HepG2 (cell line): ENCODE results near the gene PARS2. TPM values are rescaled to one million over a fixed set of nuclear protein-coding genes. Genes with fewer than 3 reads are reported as not detected.

ENCODE experiments used
- CBX1 ChIP-seq: IDR thresholded peaks from one replicate; pipeline ENCODE4 v1.6.1; 2016; ENCODE audit warnings: antibody characterized with exemption, low read depth
- CBX2 ChIP-seq, 2 experiments: fragments of 200-600 bp in 1 of 2; sonication (generic); formaldehyde crosslinking in 1 of 2; IDR thresholded peaks; 2 replicates each; pipeline versions ENCODE4 v1.7.0 to v1.8.1; 2018 to 2022; ENCODE audit warnings: low read depth in 2 of 2, low read length in 1 of 2, mild to moderate bottlenecking in 1 of 2, missing genetic modification reagents in 1 of 2
- CC2D1A ChIP-seq: sonication (generic); formaldehyde crosslinking; IDR thresholded peaks from 2 replicates; pipeline ENCODE4 v1.8.1; 2023; ENCODE audit warnings: mild to moderate bottlenecking, missing genetic modification reagents
- EEA1 ChIP-seq: sonication (generic); formaldehyde crosslinking; IDR thresholded peaks from 2 replicates; pipeline ENCODE4 v1.5.1; 2020; ENCODE audit warnings: mild to moderate bottlenecking, missing genetic modification reagents, borderline replicate concordance
- ERF ChIP-seq: IDR thresholded peaks from 2 replicates; pipeline ENCODE4 v1.6.1; 2018; ENCODE audit warnings: missing biosample characterization, missing genetic modification reagents
- FOXK1 ChIP-seq: sonication (generic); formaldehyde crosslinking; IDR thresholded peaks from 2 replicates; pipeline ENCODE4 v1.4.0; 2020; ENCODE audit warnings: low read depth, missing genetic modification reagents, borderline replicate concordance
- FOXK2 ChIP-seq: fragments of 450-650 bp; IDR thresholded peaks from 2 replicates; pipeline ENCODE4 v1.6.1; 2016
- MAZ ChIP-seq, 2 experiments: sonication (generic) in 1 of 2; formaldehyde crosslinking in 1 of 2; IDR thresholded peaks; 2 replicates each; pipeline versions ENCODE4 v1.5.0 to v1.6.1; 2012 to 2020; ENCODE audit warnings: low read depth in 2 of 2, mild to moderate bottlenecking in 2 of 2, borderline replicate concordance in 1 of 2, improper control_type of control experiment in 1 of 2, low read length in 1 of 2, missing genetic modification reagents in 1 of 2, moderate library complexity in 1 of 2
- MBD4 ChIP-seq: IDR thresholded peaks from 2 replicates; pipeline ENCODE4 v1.6.1; 2012; ENCODE audit warnings: low read length, inconsistent platforms, borderline replicate concordance
- MIXL1 ChIP-seq: IDR thresholded peaks from 2 replicates; pipeline ENCODE4 v1.6.1; 2016
- NR2F1 ChIP-seq, 2 experiments: fragments of 450-650 bp in 1 of 2; formaldehyde crosslinking in 1 of 2; IDR thresholded peaks; 2 replicates each; pipeline versions ENCODE4 v1.5.0 to v1.6.1; 2016 to 2020; ENCODE audit warnings: mild to moderate bottlenecking in 1 of 2, missing compliant biosample characterization in 1 of 2, missing genetic modification reagents in 1 of 2, moderate library complexity in 1 of 2
- PREB ChIP-seq: sonication (generic); formaldehyde crosslinking; IDR thresholded peaks from 2 replicates; pipeline ENCODE4 v1.4.0; 2020; ENCODE audit warnings: missing genetic modification reagents
- RBM39 ChIP-seq: fragments of 200-400 bp; formaldehyde crosslinking; IDR thresholded peaks from one replicate; pipeline ENCODE4 v1.6.1; 2018; ENCODE audit warnings: antibody characterized with exemption, mild to moderate bottlenecking, low read depth, low read length; ENCODE audit not compliant: poor library complexity, severe bottlenecking
- REXO4 ChIP-seq: sonication (generic); formaldehyde crosslinking; IDR thresholded peaks from 2 replicates; pipeline ENCODE4 v1.8.0; 2022; ENCODE audit warnings: missing genetic modification reagents, mild to moderate bottlenecking, borderline replicate concordance
- SIN3B ChIP-seq: fragments of 150-350 bp; IDR thresholded peaks from 2 replicates; pipeline ENCODE4 v1.6.1; 2014; ENCODE audit warnings: low read length
- STAG1 ChIP-seq: sonication (generic); formaldehyde crosslinking; IDR thresholded peaks from 2 replicates; pipeline ENCODE4 v1.4.0; 2020; ENCODE audit warnings: missing genetic modification reagents
- ZBTB42 ChIP-seq: sonication (generic); formaldehyde crosslinking; IDR thresholded peaks from 2 replicates; pipeline ENCODE4 v1.5.0; 2020; ENCODE audit warnings: mild to moderate bottlenecking, missing genetic modification reagents
- ZFP91 ChIP-seq: sonication (generic); formaldehyde crosslinking; IDR thresholded peaks from 2 replicates; pipeline ENCODE4 v1.9.0; 2022; ENCODE audit warnings: missing genetic modification reagents, mild to moderate bottlenecking, borderline replicate concordance
- ZKSCAN1 ChIP-seq: fragments of 150-350 bp; IDR thresholded peaks from 2 replicates; pipeline ENCODE4 v1.6.1; 2014; ENCODE audit warnings: low read length
- ZNF331 ChIP-seq: sonication (generic); formaldehyde crosslinking; IDR thresholded peaks from 2 replicates; pipeline ENCODE4 v1.4.0; 2020; ENCODE audit warnings: missing genetic modification reagents
- ZNF574 ChIP-seq: sonication (generic); formaldehyde crosslinking; IDR thresholded peaks from 2 replicates; pipeline ENCODE4 v1.4.0; 2020; ENCODE audit warnings: missing genetic modification reagents
- ZNF839 ChIP-seq: sonication (generic); formaldehyde crosslinking; IDR thresholded peaks from 2 replicates; pipeline ENCODE4 v1.4.0; 2020; ENCODE audit warnings: missing genetic modification reagents, mild to moderate bottlenecking, borderline replicate concordance
- ZSCAN12 ChIP-seq: sonication (generic); formaldehyde crosslinking; IDR thresholded peaks from 2 replicates; pipeline ENCODE4 v1.9.0; 2021; ENCODE audit warnings: mild to moderate bottlenecking, missing genetic modification reagents
- polyA plus RNA-seq, 8 experiments: library from polyadenylated mRNA; depleted of rRNA in 3 of 8; stranded (reverse) in 7 of 8; unstranded in 1 of 8; fragments of >200 nt; fragmentation: Illumina TruSeq in 4 of 8; extraction: Trizol in 4 of 8; gene quantifications; 2 replicates each; pipeline versions ENCODE4 v1.2.1 to v1.2.3, GENCODE V29; 2011 to 2016; ENCODE audit warnings: low read depth in 4 of 8, missing spikeins in 1 of 8, mixed read lengths in 1 of 8; ENCODE audit not compliant: insufficient read depth in 1 of 8
- total RNA-seq, 5 experiments: library from RNA; depleted of rRNA; stranded (reverse); fragments of >200 nt; fragmentation: Illumina TruSeq; extraction: Trizol; gene quantifications; 2 replicates each; pipeline ENCODE4 v1.2.3, GENCODE V29; 2016; ENCODE audit warnings: low read depth in 1 of 5

PARS2 gene
- total and polyA plus RNA-seq, 2 of the 13 experiments (the other 11 are each of a cell fraction or from before 2014, with no cell fraction given), result 2.4 to 4.6 TPM

GRCh38 chr1:54768093-54768492 lies 3.8 kb upstream of the PARS2 start (continued):
- TF ChIP-seq ZFP91 (CRISPR knock-in tag), result no peak
- TF ChIP-seq SIN3B, result no peak
- no peak for TF ChIP-seq NR2F1 (CRISPR knock-in tag; IDR thresholded peaks at IDR 0.05)
- TF ChIP-seq ZBTB42 (CRISPR knock-in tag), result no peak
- no peak for TF ChIP-seq FOXK1 (CRISPR knock-in tag)
- TF ChIP-seq MAZ (IDR thresholded peaks at IDR 0.05; ENCODE audit: borderline replicate concordance, low read depth, low read length), result no peak
- no peak for TF ChIP-seq MAZ (CRISPR knock-in tag; IDR thresholded peaks at IDR 0.05; ENCODE audit: low read depth)
- TF ChIP-seq RBM39, result no peak
- TF ChIP-seq CC2D1A (CRISPR knock-in tag), result no peak
- peak; percentile 64; the same call in 1 of the 2 replicates for TF ChIP-seq MIXL1 (CRISPR knock-in tag)
- TF ChIP-seq CBX1, result no peak
- TF ChIP-seq CBX2 (IDR thresholded peaks at IDR 0.05; ENCODE audit: low read depth, low read length), result no peak
- TF ChIP-seq CBX2 (CRISPR knock-in tag; IDR thresholded peaks at IDR 0.05; ENCODE audit: low read depth), result no peak
- TF ChIP-seq ZNF331 (CRISPR knock-in tag), result no peak
- no peak for TF ChIP-seq FOXK2
- no peak for TF ChIP-seq MBD4
- TF ChIP-seq ZNF574 (CRISPR knock-in tag), result 0 out of 2 replicates have a peak, but pooled peaks have one; percentile 10
- no peak for TF ChIP-seq ERF (CRISPR knock-in tag)
- TF ChIP-seq STAG1 (CRISPR knock-in tag), result peak; percentile 62
- TF ChIP-seq EEA1 (CRISPR knock-in tag), result no peak
- no peak for TF ChIP-seq ZNF839 (CRISPR knock-in tag)
- no peak for TF ChIP-seq ZKSCAN1
- TF ChIP-seq PREB (CRISPR knock-in tag), result no peak
- no peak for TF ChIP-seq REXO4
- TF ChIP-seq ZSCAN12, result no peak
